ENCODE results near the gene RABL2A. TPM values are rescaled to one million over a fixed set of nuclear protein-coding genes. Genes with fewer than 3 reads are reported as not detected.

RABL2A gene
- total RNA-seq, 1 experiment from 2014 or later, result 11.4 TPM

DNA sequence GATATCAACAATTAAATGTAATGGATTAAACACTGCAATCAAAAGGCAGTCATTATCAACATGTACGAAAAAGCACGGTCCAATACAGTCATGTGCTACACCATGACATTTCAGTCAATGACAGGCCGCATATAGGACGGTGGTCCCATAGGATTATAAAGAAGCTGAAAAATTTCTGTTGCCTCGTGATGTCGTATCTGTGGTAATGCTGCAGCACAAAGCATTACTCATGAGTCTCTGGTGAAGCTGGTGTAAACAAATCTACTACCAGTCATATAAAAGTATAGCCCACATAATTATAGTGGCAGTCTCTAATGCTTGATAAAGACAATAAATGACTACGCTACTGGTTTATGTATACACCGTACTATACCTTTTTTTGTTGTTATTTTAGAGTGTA lies 58.4 kb downstream of the RABL2A start:
- no peaks in the 10 kb centered on the region for H4K20me1 ChIP-seq (ENCODE audit: control insufficient read depth, insufficient read depth, insufficient read length)
- TF ChIP-seq, protein P1, sequence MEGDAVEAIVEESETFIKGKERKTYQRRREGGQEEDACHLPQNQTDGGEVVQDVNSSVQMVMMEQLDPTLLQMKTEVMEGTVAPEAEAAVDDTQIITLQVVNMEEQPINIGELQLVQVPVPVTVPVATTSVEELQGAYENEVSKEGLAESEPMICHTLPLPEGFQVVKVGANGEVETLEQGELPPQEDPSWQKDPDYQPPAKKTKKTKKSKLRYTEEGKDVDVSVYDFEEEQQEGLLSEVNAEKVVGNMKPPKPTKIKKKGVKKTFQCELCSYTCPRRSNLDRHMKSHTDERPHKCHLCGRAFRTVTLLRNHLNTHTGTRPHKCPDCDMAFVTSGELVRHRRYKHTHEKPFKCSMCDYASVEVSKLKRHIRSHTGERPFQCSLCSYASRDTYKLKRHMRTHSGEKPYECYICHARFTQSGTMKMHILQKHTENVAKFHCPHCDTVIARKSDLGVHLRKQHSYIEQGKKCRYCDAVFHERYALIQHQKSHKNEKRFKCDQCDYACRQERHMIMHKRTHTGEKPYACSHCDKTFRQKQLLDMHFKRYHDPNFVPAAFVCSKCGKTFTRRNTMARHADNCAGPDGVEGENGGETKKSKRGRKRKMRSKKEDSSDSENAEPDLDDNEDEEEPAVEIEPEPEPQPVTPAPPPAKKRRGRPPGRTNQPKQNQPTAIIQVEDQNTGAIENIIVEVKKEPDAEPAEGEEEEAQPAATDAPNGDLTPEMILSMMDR (conservative IDR thresholded peaks at IDR 0.05), result no peak
- H3K4me2 ChIP-seq (ENCODE audit: insufficient read depth, insufficient read length, low read length), result no peak overlapping the region
- WGBS (ENCODE audit: extremely low coverage, insufficient read length, low lambda C conversion rate), result no CpG with 5 or more reads among the region's 8 CpGs
- no peak overlapping the region for H4K91ac ChIP-seq (ENCODE audit: insufficient read length, low read depth, low read length)
- H3K56ac ChIP-seq (ENCODE audit: insufficient read length, low read depth, low read length), result no peak overlapping the region
- H3K27ac ChIP-seq (ENCODE audit: insufficient read length, low read depth, low read length), result no peak overlapping the region
- no peaks in the 10 kb centered on the region for H3K9me3 ChIP-seq (ENCODE audit: control insufficient read depth, low read depth, low read length)
- no peak overlapping the region for H2BK12ac ChIP-seq (ENCODE audit: insufficient read length, low read depth, low read length)
- H3K27ac Mint-ChIP-seq, result no peak overlapping the region
- no peak overlapping the region for H3K4me3 Mint-ChIP-seq
- H3K27me3 Mint-ChIP-seq (ENCODE audit: low read depth), result peaks cover 30% of the 10 kb centered on the region
- no peak overlapping the region for H2AK5ac ChIP-seq (ENCODE audit: insufficient read length, low read length)
- H3K9ac ChIP-seq (ENCODE audit: extremely low read depth, insufficient read length, low read length), result no peak overlapping the region
- no peak overlapping the region for H4K5ac ChIP-seq (ENCODE audit: insufficient read length, low read depth, low read length)
- no peak overlapping the region for H2BK5ac ChIP-seq (ENCODE audit: insufficient read length, low read length)
- no peak overlapping the region for H3K14ac ChIP-seq (ENCODE audit: insufficient read depth, low read length)
- H3K79me2 ChIP-seq (ENCODE audit: insufficient read depth, low read length), result no peaks in the 10 kb centered on the region
- no peaks in the 10 kb centered on the region for H3K27me3 ChIP-seq (ENCODE audit: insufficient read depth, low read length)
- no peak overlapping the region for H2BK20ac ChIP-seq (ENCODE audit: low read depth, low read length, poor library complexity, severe bottlenecking)
- no peaks in the 10 kb centered on the region for H3K4me1 Mint-ChIP-seq
- no peak overlapping the region for H2AFZ ChIP-seq (ENCODE audit: low read length)
- no peak overlapping the region for H4K8ac ChIP-seq (replicated peaks; ENCODE audit: insufficient read length, low read depth, low read length)
- H3K4ac ChIP-seq (ENCODE audit: low read depth, low read length), result no peak overlapping the region
- no peak for DNase-seq
- H3K23ac ChIP-seq (ENCODE audit: insufficient read length, low read depth, low read length), result no peak overlapping the region
- no peaks in the 10 kb centered on the region; a peak in 1 of 7 replicates for H3K36me3 Mint-ChIP-seq (ENCODE audit: insufficient read depth in 1 of 3, low read depth in 3 of 3)
- no peak overlapping the region for H2BK15ac ChIP-seq (ENCODE audit: low read depth, low read length)
- no peak overlapping the region for H2BK120ac ChIP-seq (ENCODE audit: low read depth, low read length, poor library complexity, severe bottlenecking)
- H3K79me1 ChIP-seq (ENCODE audit: insufficient read depth, low read depth, low read length, poor library complexity, severe bottlenecking), result no peaks in the 10 kb centered on the region
- peaks cover 2 to 14% of the 10 kb centered on the region in 2 experiments; a peak in 3 of 5 replicates for H3K9me3 Mint-ChIP-seq
- no peaks in the 10 kb centered on the region for H3K23me2 ChIP-seq (ENCODE audit: insufficient read length, low read depth, low read length, poor library complexity, severe bottlenecking)
- no peak overlapping the region for H3K18ac ChIP-seq (ENCODE audit: insufficient read length, low read depth, low read length)
- H3T11ph ChIP-seq (ENCODE audit: low read length), result no peak overlapping the region
- no peaks in the 10 kb centered on the region for H3K4me1 ChIP-seq (ENCODE audit: insufficient read depth, low read length)

Measured in H9 (cell line).